Fibroblast of lung (primary cell): Measurements from ENCODE around the gene TGM5. TPM values are rescaled to one million over a fixed set of nuclear protein-coding genes. Genes with fewer than 3 reads are reported as not detected.

Experiments
- DNase-seq, 2 donors: peaks; one replicate each; pipeline versions ENCODE4 v3.0.0 to v3.0.0-alpha.2; 2010; ENCODE audit warnings: low read depth in 2 of 2
- H2AFZ ChIP-seq: 2 replicates; pipeline ENCODE4 v1.5.1; 2012; ENCODE audit warnings: low read length, control low read depth, inconsistent platforms
- H3K27ac ChIP-seq: 2 replicates; pipeline ENCODE4 v1.5.1; 2011; ENCODE audit warnings: low read length, control low read depth; ENCODE audit not compliant: insufficient read depth
- H3K27me3 ChIP-seq: 2 replicates; pipeline ENCODE4 v1.5.1; 2011; ENCODE audit warnings: mild to moderate bottlenecking, low read length; ENCODE audit not compliant: control insufficient read depth, insufficient read depth
- H3K36me3 ChIP-seq: 2 replicates; pipeline ENCODE4 v1.5.1; 2011; ENCODE audit warnings: low read length; ENCODE audit not compliant: control insufficient read depth, insufficient read depth
- H3K4me1 ChIP-seq: 2 replicates; pipeline ENCODE4 v1.5.1; 2011; ENCODE audit warnings: low read length; ENCODE audit not compliant: control insufficient read depth, insufficient read depth; ENCODE audit errors: extremely low read depth
- H3K4me2 ChIP-seq: 2 replicates; pipeline ENCODE4 v1.5.1; 2011; ENCODE audit warnings: low read length, control low read depth; ENCODE audit not compliant: insufficient read depth; ENCODE audit errors: extremely low read depth
- H3K4me3 ChIP-seq, 4 experiments: fragments of 200-600 bp in 1 of 4; sonication (generic) in 1 of 4; replicated peaks in 1 of 4; 2 replicates each; pipeline ENCODE4 v1.5.1; 2011 to 2016; ENCODE audit warnings: low read length in 4 of 4, low read depth in 3 of 4, mild to moderate bottlenecking in 3 of 4, control low read depth in 2 of 4, inconsistent platforms in 1 of 4, mixed read lengths in 1 of 4; ENCODE audit not compliant: insufficient read depth in 1 of 4; ENCODE audit errors: control extremely low read depth in 1 of 4
- H3K79me2 ChIP-seq: 2 replicates; pipeline ENCODE4 v1.5.1; 2012; ENCODE audit warnings: mild to moderate bottlenecking, low read length, inconsistent platforms; ENCODE audit not compliant: control insufficient read depth, insufficient read depth
- H3K9ac ChIP-seq: 2 replicates; pipeline ENCODE4 v1.5.1; 2011; ENCODE audit warnings: mild to moderate bottlenecking, low read length, control low read depth; ENCODE audit not compliant: insufficient read depth
- H3K9me3 ChIP-seq: 2 replicates; pipeline ENCODE4 v1.5.1; 2012; ENCODE audit warnings: low read depth, low read length; ENCODE audit not compliant: control insufficient read depth, insufficient read depth
- H4K20me1 ChIP-seq: 2 replicates; pipeline ENCODE4 v1.5.1; 2011; ENCODE audit warnings: low read length; ENCODE audit not compliant: control insufficient read depth, insufficient read depth; ENCODE audit errors: extremely low read depth
- EZH2 ChIP-seq: IDR thresholded peaks from 2 replicates; pipeline ENCODE4 v1.5.1; 2012; ENCODE audit warnings: low read length, control low read depth, mild to moderate bottlenecking; ENCODE audit errors: missing control alignments
- polyA plus RNA-seq, 2 donors: library from polyadenylated mRNA; depleted of rRNA in 1 of 2; stranded (reverse) in 1 of 2; unstranded in 1 of 2; fragments of >200 nt; gene quantifications; 2 replicates each; pipeline ENCODE4 v1.2.1, GENCODE V29; 2011 to 2012; ENCODE audit warnings: missing spikeins in 1 of 2
- total RNA-seq: library from RNA; depleted of rRNA; stranded (reverse); fragments of >200 nt; gene quantifications from 2 replicates; pipeline ENCODE4 v1.2.1, GENCODE V29; 2014
- TF ChIP-seq, protein P1 (sequence below), 2 donors: IDR thresholded peaks in 1 of 2; conservative IDR thresholded peaks in 1 of 2; 1 replicate in 1 of 2; 2 replicates in 1 of 2; pipeline ENCODE4 v1.5.1; 2011 to 2012; ENCODE audit warnings: low read length in 2 of 2, control low read depth in 1 of 2, inconsistent platforms in 1 of 2, low read depth in 1 of 2, mild to moderate bottlenecking in 1 of 2

TGM5 gene
- total and polyA plus RNA-seq, 2 donors (not counting 1 experiment from before 2014, with no cell fraction given): under 0.01 to 0.03 TPM

DNA sequence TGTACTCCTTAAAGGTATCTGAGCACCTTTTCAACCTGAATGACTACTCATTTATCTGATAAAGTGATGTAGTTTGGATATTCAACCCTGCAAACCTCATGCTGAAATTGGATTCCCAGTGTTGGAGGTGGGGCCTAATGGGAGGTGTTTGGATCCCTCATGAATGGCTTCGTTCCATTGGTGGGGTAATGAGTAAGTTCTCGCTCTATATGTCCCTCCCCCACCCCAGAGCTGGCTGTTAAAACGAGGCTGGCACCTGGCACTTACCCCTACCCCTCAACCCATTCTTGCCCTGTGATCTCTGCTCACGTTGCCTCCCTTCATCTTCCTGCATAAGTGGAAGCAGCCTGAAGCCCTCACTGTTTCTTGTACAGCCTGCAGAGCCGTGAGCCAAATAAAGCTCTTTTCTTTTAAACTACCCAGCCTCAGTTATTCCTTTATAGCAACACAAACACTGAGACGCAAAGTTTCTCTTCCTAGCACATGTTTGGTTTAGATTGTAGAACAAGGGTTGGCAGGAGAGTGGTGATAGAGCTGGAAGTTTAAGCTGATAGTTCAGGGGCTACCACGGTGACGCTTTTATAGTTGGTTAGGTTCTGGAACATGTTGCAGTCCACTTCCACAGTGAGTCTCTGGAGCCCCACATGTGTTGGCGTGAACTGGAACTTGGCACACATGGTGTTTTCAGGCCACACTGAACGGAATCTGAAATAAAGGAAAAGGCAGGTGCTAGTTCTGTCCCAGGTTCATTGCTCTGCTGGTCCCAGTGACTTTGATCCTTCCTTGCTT, 69.8 kb downstream of the TGM5 start:
- TF ChIP-seq, protein P1, sequence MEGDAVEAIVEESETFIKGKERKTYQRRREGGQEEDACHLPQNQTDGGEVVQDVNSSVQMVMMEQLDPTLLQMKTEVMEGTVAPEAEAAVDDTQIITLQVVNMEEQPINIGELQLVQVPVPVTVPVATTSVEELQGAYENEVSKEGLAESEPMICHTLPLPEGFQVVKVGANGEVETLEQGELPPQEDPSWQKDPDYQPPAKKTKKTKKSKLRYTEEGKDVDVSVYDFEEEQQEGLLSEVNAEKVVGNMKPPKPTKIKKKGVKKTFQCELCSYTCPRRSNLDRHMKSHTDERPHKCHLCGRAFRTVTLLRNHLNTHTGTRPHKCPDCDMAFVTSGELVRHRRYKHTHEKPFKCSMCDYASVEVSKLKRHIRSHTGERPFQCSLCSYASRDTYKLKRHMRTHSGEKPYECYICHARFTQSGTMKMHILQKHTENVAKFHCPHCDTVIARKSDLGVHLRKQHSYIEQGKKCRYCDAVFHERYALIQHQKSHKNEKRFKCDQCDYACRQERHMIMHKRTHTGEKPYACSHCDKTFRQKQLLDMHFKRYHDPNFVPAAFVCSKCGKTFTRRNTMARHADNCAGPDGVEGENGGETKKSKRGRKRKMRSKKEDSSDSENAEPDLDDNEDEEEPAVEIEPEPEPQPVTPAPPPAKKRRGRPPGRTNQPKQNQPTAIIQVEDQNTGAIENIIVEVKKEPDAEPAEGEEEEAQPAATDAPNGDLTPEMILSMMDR (conservative IDR thresholded peaks at IDR 0.05 in 1 of 2, IDR thresholded peaks at IDR 0.05 in 1 of 2; ENCODE audit: low read depth in 1 of 2, low read length in 2 of 2): no peak
- TF ChIP-seq EZH2: no peak
- Histone ChIP-seq H4K20me1 (no peaks in the 10 kb centered on the region), H3K36me3 (peaks cover 8% of the 10 kb centered on the region), H3K27me3 (no peaks in the 10 kb centered on the region), H3K9me3 (no peaks in the 10 kb centered on the region), H3K4me3 (no peak overlapping the region), H3K79me2 (no peaks in the 10 kb centered on the region), H3K4me1 (peaks cover 2% of the 10 kb centered on the region), H3K27ac (no peak overlapping the region), H3K9ac (no peak overlapping the region), H3K4me2 (no peak overlapping the region), H2AFZ (no peak overlapping the region)
- DNase-seq: no peak

DNA sequence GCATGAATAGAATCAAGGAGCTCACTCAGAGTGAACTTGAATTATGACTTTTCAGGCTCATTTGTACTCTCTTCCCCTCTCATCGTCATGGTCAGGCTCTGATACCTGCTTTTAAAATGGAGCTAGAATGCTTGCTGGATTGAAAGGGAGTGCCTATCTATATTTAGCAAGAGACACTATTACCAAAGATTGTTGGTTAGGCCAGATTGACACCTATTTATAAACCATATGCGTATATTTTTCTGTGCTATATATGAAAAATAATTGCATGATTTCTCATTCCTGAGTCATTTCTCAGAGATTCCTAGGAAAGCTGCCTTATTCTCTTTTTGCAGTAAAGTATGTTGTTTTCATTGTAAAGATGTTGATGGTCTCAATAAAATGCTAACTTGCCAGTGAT, 71.9 kb downstream of the TGM5 start:
- Histone ChIP-seq H3K9me3 (no peaks in the 10 kb centered on the region), H3K4me3 (no peak overlapping the region), H3K4me2 (no peak overlapping the region), H3K27me3 (no peaks in the 10 kb centered on the region), H3K36me3 (peaks cover 16% of the 10 kb centered on the region), H2AFZ (no peak overlapping the region), H3K79me2 (no peaks in the 10 kb centered on the region), H3K9ac (no peak overlapping the region), H4K20me1 (no peaks in the 10 kb centered on the region), H3K4me1 (peaks cover 2% of the 10 kb centered on the region), H3K27ac (no peak overlapping the region)
- DNase-seq: no peak
- TF ChIP-seq, protein P1 (conservative IDR thresholded peaks at IDR 0.05 in 1 of 2, IDR thresholded peaks at IDR 0.05 in 1 of 2; ENCODE audit: low read depth in 1 of 2, low read length in 2 of 2): no peak
- TF ChIP-seq EZH2: no peak

DNA sequence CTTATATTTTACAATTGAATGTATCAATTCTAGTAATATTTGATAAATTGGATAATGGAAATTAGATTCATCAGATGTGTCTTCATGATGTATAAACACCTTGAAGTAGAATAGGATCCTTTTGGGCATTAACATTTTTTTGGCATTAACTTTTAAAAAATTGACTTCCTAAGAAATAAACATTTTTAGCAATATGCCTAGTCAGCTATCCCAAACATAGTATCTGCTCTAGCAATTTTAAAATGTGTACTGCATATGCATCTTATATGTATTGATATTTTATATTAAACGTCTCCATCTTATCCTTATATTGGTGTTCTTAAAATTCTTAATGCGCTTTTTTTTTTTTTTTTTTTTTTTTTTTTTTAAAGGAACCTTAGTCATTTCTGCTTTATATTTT, 73.0 kb downstream of the TGM5 start:
- Histone ChIP-seq H3K79me2 (no peaks in the 10 kb centered on the region), H3K4me3 (no peak overlapping the region), H4K20me1 (no peaks in the 10 kb centered on the region), H3K9me3 (no peaks in the 10 kb centered on the region), H3K4me1 (peaks cover 2% of the 10 kb centered on the region), H3K27me3 (no peaks in the 10 kb centered on the region), H3K4me2 (no peak overlapping the region), H2AFZ (no peak overlapping the region), H3K36me3 (peaks cover 21% of the 10 kb centered on the region), H3K27ac (no peak overlapping the region), H3K9ac (no peak overlapping the region)
- DNase-seq: no peak
- TF ChIP-seq EZH2: no peak
- TF ChIP-seq, protein P1 (conservative IDR thresholded peaks at IDR 0.05 in 1 of 2, IDR thresholded peaks at IDR 0.05 in 1 of 2; ENCODE audit: low read depth in 1 of 2, low read length in 2 of 2): no peak
